ENCODE results near the gene C1orf21.

C1orf21 gene

GRCh38 chr1:184506481-184506880 lies 119.7 kb downstream of the C1orf21 start:
- Histone ChIP-seq H3K4me1 (ENCODE audit: control insufficient read depth, insufficient read depth, low read length, poor library complexity, severe bottlenecking) (no peaks in the 10 kb centered on the region), H3K4me3 (ENCODE audit: insufficient read depth, low read depth, low read length, poor library complexity, severe bottlenecking) (no peak overlapping the region), H3K27ac (ENCODE audit: insufficient read depth, low read length, poor library complexity, severe bottlenecking) (no peak overlapping the region), H3K27me3 (replicated peaks; ENCODE audit: control insufficient read depth, insufficient read depth, low read length, poor library complexity, severe bottlenecking) (no peaks in the 10 kb centered on the region), H3K36me3 (ENCODE audit: control insufficient read depth, insufficient read depth, low read length) (no peaks in the 10 kb centered on the region), H3K9me3 (ENCODE audit: control insufficient read depth, low read length) (no peaks in the 10 kb centered on the region)
- no peak for DNase-seq

DNA sequence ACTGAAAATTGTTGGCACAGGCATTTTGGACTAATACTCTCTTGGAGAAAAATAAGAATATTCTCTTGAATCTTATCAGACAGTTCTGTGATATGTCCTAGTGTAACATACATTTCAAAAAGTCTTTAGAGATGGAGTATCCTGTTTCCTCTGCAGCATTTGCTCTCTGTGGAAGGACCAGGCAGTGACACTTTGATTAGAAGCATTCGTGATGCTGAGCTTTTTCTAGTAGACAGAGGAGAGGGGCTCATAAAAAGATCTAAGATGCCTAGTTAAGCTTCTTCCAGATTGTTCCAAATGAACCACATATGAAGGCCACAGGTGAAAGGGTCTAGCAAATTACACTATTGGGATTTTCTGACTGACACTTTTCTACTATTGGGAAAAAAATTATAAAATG lies 120.3 kb downstream of the C1orf21 start:
- H3K27ac ChIP-seq (ENCODE audit: insufficient read depth, low read length, poor library complexity, severe bottlenecking) = no peak overlapping the region
- DNase-seq = no peak
- no peaks in the 10 kb centered on the region for H3K27me3 ChIP-seq (replicated peaks; ENCODE audit: control insufficient read depth, insufficient read depth, low read length, poor library complexity, severe bottlenecking)
- H3K4me1 ChIP-seq (ENCODE audit: control insufficient read depth, insufficient read depth, low read length, poor library complexity, severe bottlenecking) = no peaks in the 10 kb centered on the region
- no peaks in the 10 kb centered on the region for H3K36me3 ChIP-seq (ENCODE audit: control insufficient read depth, insufficient read depth, low read length)
- no peaks in the 10 kb centered on the region for H3K9me3 ChIP-seq (ENCODE audit: control insufficient read depth, low read length)
- no peak overlapping the region for H3K4me3 ChIP-seq (ENCODE audit: insufficient read depth, low read depth, low read length, poor library complexity, severe bottlenecking)

GRCh38 chr1:184507604-184508280 lies 120.9 kb downstream of the C1orf21 start:
- Histone ChIP-seq H3K4me1 (ENCODE audit: control insufficient read depth, insufficient read depth, low read length, poor library complexity, severe bottlenecking) (no peaks in the 10 kb centered on the region), H3K27ac (ENCODE audit: insufficient read depth, low read length, poor library complexity, severe bottlenecking) (no peak overlapping the region), H3K9me3 (ENCODE audit: control insufficient read depth, low read length) (no peaks in the 10 kb centered on the region), H3K27me3 (replicated peaks; ENCODE audit: control insufficient read depth, insufficient read depth, low read length, poor library complexity, severe bottlenecking) (no peaks in the 10 kb centered on the region), H3K4me3 (ENCODE audit: insufficient read depth, low read depth, low read length, poor library complexity, severe bottlenecking) (no peak overlapping the region), H3K36me3 (ENCODE audit: control insufficient read depth, insufficient read depth, low read length) (no peaks in the 10 kb centered on the region)
- DNase-seq = no peak

DNA sequence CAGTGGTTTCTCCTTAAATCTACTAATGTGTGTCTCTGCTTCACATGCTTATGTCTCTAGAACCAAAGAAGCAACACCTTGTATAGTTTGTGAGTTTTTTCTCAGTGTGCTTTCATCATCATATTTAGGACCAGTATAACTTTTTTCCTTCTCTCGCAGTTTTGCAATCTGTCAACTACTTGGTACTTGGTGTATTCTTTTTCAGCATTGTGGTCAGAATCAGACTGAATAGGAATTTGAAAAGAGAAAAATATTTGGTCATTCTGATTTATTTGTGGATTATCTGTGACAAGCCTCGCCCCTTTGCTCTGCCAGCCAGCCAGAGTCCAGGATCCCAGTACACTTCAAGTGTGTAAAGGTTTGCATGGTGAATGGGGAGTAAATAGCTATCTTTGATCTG lies 122.3 kb downstream of the C1orf21 start:
- DNase-seq = no peak
- Histone ChIP-seq H3K27ac (ENCODE audit: insufficient read depth, low read length, poor library complexity, severe bottlenecking) (no peak overlapping the region), H3K27me3 (replicated peaks; ENCODE audit: control insufficient read depth, insufficient read depth, low read length, poor library complexity, severe bottlenecking) (no peaks in the 10 kb centered on the region), H3K4me1 (ENCODE audit: control insufficient read depth, insufficient read depth, low read length, poor library complexity, severe bottlenecking) (no peaks in the 10 kb centered on the region), H3K36me3 (ENCODE audit: control insufficient read depth, insufficient read depth, low read length) (no peaks in the 10 kb centered on the region), H3K9me3 (ENCODE audit: control insufficient read depth, low read length) (no peaks in the 10 kb centered on the region), H3K4me3 (ENCODE audit: insufficient read depth, low read depth, low read length, poor library complexity, severe bottlenecking) (no peak overlapping the region)

GRCh38 chr1:184510110-184510509 lies 123.3 kb downstream of the C1orf21 start:
- Histone ChIP-seq H3K4me1 (ENCODE audit: control insufficient read depth, insufficient read depth, low read length, poor library complexity, severe bottlenecking) (no peaks in the 10 kb centered on the region), H3K36me3 (ENCODE audit: control insufficient read depth, insufficient read depth, low read length) (no peaks in the 10 kb centered on the region), H3K9me3 (ENCODE audit: control insufficient read depth, low read length) (no peaks in the 10 kb centered on the region), H3K4me3 (ENCODE audit: insufficient read depth, low read depth, low read length, poor library complexity, severe bottlenecking) (no peak overlapping the region), H3K27me3 (replicated peaks; ENCODE audit: control insufficient read depth, insufficient read depth, low read length, poor library complexity, severe bottlenecking) (no peaks in the 10 kb centered on the region), H3K27ac (ENCODE audit: insufficient read depth, low read length, poor library complexity, severe bottlenecking) (no peak overlapping the region)
- DNase-seq = no peak

DNA sequence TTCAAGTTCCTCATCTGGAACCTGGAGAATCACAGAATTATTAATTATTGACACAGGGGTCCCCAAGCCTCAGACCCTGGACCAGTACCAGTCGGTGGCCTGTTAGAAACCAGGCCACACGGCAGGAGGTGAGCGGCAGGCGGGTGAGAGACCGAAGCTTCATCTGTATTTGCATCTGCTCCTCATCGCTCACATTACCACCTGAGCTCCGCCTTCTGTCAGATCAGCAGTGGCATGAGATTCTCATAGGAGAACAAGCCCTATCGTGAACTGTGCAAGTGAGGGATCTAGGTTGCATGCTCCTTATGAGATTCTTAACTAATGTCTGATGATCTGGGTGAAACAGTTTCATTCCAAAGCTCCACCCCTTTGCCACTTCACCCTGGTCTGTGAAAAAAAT lies 125.9 kb downstream of the C1orf21 start:
- H3K27me3 ChIP-seq (replicated peaks; ENCODE audit: control insufficient read depth, insufficient read depth, low read length, poor library complexity, severe bottlenecking) = no peaks in the 10 kb centered on the region
- DNase-seq = no peak
- no peak overlapping the region for H3K4me3 ChIP-seq (ENCODE audit: insufficient read depth, low read depth, low read length, poor library complexity, severe bottlenecking)
- no peak overlapping the region for H3K27ac ChIP-seq (ENCODE audit: insufficient read depth, low read length, poor library complexity, severe bottlenecking)
- no peaks in the 10 kb centered on the region for H3K9me3 ChIP-seq (ENCODE audit: control insufficient read depth, low read length)
- H3K36me3 ChIP-seq (ENCODE audit: control insufficient read depth, insufficient read depth, low read length) = no peaks in the 10 kb centered on the region
- no peaks in the 10 kb centered on the region for H3K4me1 ChIP-seq (ENCODE audit: control insufficient read depth, insufficient read depth, low read length, poor library complexity, severe bottlenecking)

DNA sequence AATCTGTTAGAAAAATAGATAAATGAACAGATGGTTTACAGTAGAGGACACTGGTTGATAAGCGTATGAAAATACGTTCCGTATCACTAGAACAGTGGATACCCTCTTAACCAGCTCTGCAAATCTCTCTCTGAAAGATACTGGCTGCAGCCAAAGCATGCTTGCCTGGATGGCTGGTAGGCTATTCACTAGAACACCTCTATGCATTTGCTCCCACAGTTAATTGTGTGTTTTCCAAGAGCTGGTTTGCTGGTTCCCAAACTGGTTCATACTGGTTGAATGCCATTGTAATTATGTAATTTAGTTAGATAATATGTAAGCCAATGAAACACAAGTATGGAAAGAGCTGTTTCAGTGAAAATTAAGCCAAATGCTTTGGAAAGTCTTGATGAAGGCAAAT lies 126.6 kb downstream of the C1orf21 start:
- no peaks in the 10 kb centered on the region for H3K9me3 ChIP-seq (ENCODE audit: control insufficient read depth, low read length)
- DNase-seq = no peak
- H3K4me1 ChIP-seq (ENCODE audit: control insufficient read depth, insufficient read depth, low read length, poor library complexity, severe bottlenecking) = no peaks in the 10 kb centered on the region
- no peak overlapping the region for H3K27ac ChIP-seq (ENCODE audit: insufficient read depth, low read length, poor library complexity, severe bottlenecking)
- no peaks in the 10 kb centered on the region for H3K27me3 ChIP-seq (replicated peaks; ENCODE audit: control insufficient read depth, insufficient read depth, low read length, poor library complexity, severe bottlenecking)
- no peaks in the 10 kb centered on the region for H3K36me3 ChIP-seq (ENCODE audit: control insufficient read depth, insufficient read depth, low read length)
- no peak overlapping the region for H3K4me3 ChIP-seq (ENCODE audit: insufficient read depth, low read depth, low read length, poor library complexity, severe bottlenecking)

- H3K4me3 ChIP-seq (ENCODE audit: insufficient read depth, low read depth, low read length, poor library complexity, severe bottlenecking) = no peak overlapping the region
- no peak for DNase-seq
- no peaks in the 10 kb centered on the region for H3K4me1 ChIP-seq (ENCODE audit: control insufficient read depth, insufficient read depth, low read length, poor library complexity, severe bottlenecking)
- H3K27me3 ChIP-seq (replicated peaks; ENCODE audit: control insufficient read depth, insufficient read depth, low read length, poor library complexity, severe bottlenecking) = no peaks in the 10 kb centered on the region
- no peak overlapping the region for H3K27ac ChIP-seq (ENCODE audit: insufficient read depth, low read length, poor library complexity, severe bottlenecking)
- no peaks in the 10 kb centered on the region for H3K9me3 ChIP-seq (ENCODE audit: control insufficient read depth, low read length)
- no peaks in the 10 kb centered on the region for H3K36me3 ChIP-seq (ENCODE audit: control insufficient read depth, insufficient read depth, low read length)
Observed at GRCh38 chr1:184513966-184514365, 127.1 kb downstream of the C1orf21 start.

DNA sequence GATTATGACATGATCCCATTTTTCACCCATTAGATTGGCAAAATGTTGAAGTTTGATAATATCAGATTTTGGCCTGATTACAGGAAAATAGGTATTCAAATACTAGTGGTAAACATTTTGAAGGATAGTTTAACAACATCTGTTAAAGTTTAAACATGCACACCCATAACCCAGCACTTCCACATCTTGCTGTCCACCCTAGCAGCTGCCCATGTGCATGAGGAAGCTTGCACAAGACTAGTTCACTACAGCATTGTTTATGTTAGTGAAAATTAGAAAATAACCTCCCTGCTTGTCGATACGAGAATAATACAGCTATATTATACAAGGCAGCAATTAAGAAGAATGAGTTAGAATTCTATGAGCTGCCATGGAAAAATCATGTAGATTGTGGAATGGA lies 127.6 kb downstream of the C1orf21 start:
- no peaks in the 10 kb centered on the region for H3K27me3 ChIP-seq (replicated peaks; ENCODE audit: control insufficient read depth, insufficient read depth, low read length, poor library complexity, severe bottlenecking)
- DNase-seq = no peak
- H3K36me3 ChIP-seq (ENCODE audit: control insufficient read depth, insufficient read depth, low read length) = no peaks in the 10 kb centered on the region
- no peak overlapping the region for H3K27ac ChIP-seq (ENCODE audit: insufficient read depth, low read length, poor library complexity, severe bottlenecking)
- H3K9me3 ChIP-seq (ENCODE audit: control insufficient read depth, low read length) = no peaks in the 10 kb centered on the region
- no peak overlapping the region for H3K4me3 ChIP-seq (ENCODE audit: insufficient read depth, low read depth, low read length, poor library complexity, severe bottlenecking)
- H3K4me1 ChIP-seq (ENCODE audit: control insufficient read depth, insufficient read depth, low read length, poor library complexity, severe bottlenecking) = no peaks in the 10 kb centered on the region

DNA sequence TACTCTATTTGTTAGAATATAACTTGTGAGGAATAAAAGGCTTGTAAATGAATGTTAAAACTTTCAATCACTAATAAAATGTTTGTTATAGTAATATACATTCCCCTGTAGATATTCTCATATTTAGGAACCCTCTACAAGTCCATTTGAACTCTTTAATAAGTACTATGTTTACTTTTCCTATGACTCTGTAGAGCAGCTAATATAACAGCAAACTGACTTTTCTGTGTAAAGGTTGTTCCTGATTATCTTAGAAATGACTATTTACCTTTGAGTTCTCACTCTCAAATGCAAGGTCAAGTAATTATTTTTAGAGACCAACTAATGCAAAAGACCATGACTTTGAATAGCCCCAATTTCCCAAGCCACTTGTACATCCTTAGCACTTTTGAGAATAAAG lies 130.3 kb downstream of the C1orf21 start:
- Histone ChIP-seq H3K36me3 (ENCODE audit: control insufficient read depth, insufficient read depth, low read length) (no peaks in the 10 kb centered on the region), H3K27ac (ENCODE audit: insufficient read depth, low read length, poor library complexity, severe bottlenecking) (no peak overlapping the region), H3K4me1 (ENCODE audit: control insufficient read depth, insufficient read depth, low read length, poor library complexity, severe bottlenecking) (no peaks in the 10 kb centered on the region), H3K27me3 (replicated peaks; ENCODE audit: control insufficient read depth, insufficient read depth, low read length, poor library complexity, severe bottlenecking) (no peaks in the 10 kb centered on the region), H3K4me3 (ENCODE audit: insufficient read depth, low read depth, low read length, poor library complexity, severe bottlenecking) (no peak overlapping the region), H3K9me3 (ENCODE audit: control insufficient read depth, low read length) (no peaks in the 10 kb centered on the region)
- DNase-seq = no peak

All from effector memory CD4-positive, alpha-beta T cell (primary cell).